ENCODE data around the gene CTNND2.

- TF ChIP-seq, protein P1, sequence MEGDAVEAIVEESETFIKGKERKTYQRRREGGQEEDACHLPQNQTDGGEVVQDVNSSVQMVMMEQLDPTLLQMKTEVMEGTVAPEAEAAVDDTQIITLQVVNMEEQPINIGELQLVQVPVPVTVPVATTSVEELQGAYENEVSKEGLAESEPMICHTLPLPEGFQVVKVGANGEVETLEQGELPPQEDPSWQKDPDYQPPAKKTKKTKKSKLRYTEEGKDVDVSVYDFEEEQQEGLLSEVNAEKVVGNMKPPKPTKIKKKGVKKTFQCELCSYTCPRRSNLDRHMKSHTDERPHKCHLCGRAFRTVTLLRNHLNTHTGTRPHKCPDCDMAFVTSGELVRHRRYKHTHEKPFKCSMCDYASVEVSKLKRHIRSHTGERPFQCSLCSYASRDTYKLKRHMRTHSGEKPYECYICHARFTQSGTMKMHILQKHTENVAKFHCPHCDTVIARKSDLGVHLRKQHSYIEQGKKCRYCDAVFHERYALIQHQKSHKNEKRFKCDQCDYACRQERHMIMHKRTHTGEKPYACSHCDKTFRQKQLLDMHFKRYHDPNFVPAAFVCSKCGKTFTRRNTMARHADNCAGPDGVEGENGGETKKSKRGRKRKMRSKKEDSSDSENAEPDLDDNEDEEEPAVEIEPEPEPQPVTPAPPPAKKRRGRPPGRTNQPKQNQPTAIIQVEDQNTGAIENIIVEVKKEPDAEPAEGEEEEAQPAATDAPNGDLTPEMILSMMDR (IDR thresholded peaks at IDR 0.05; ENCODE audit: low read depth, low read length, poor library complexity, severe bottlenecking) = no peak
- no peak for TF ChIP-seq EZH2phosphoT487 (IDR thresholded peaks at IDR 0.05; ENCODE audit: borderline replicate concordance, low read length)
Measured at GRCh38 chr5:11814373-11814772, 89.9 kb downstream of the CTNND2 start.

Measured in DOHH2 (cell line).